Daoy (cell line): ENCODE measurements around the gene FCHO1. TPM values are rescaled to one million over a fixed set of nuclear protein-coding genes. Genes with fewer than 3 reads are reported as not detected.

Experiments used
- DNase-seq: peaks from one replicate; pipeline ENCODE4 v3.0.0-alpha.2; 2015; ENCODE audit warnings: low read depth
- total RNA-seq: library from RNA; depleted of rRNA; stranded (reverse); fragments of >200 nt; shearing (Covaris generic); gene quantifications from 2 replicates; pipeline ENCODE4 v1.2.3, GENCODE V29; 2014

FCHO1 gene
- total RNA-seq, 1 experiment from 2014 or later: 0.91 TPM

GRCh38 chr19:17735410-17735809 is 15.9 kb upstream of the FCHO1 start:
- DNase-seq: no peak

- DNase-seq: no peak
These were observed 13.6 kb upstream of the FCHO1 start for GRCh38 chr19:17737690-17738153.

GRCh38 chr19:17739121-17739875 is 12.0 kb upstream of the FCHO1 start:
- no peak for DNase-seq

DNA sequence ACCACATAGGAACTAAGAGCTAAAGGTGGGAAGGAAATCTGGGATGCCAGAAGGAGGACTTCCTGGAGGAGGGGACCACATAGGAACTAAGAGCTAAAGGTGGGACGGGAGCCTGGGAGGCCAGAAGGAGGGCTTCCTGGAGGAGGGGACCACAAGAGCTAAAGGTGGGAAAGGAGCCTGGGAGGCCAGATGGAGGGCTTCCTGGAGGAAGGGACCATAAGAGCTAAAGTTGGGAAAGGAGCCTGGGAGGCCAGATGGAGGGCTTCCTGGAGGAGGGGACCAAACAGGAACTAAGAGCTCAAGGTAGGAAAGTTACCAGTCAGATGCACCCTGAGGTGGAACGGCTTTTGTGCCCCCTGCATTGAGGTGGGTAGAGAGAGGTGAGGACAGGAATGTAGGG is 9.8 kb upstream of the FCHO1 start:
- no peak for DNase-seq

- peak; percentile 61 for DNase-seq
These were observed 7.2 kb upstream of the FCHO1 start for GRCh38 chr19:17743874-17744580.

- DNase-seq: peak; percentile 97
These were observed 3.8 kb upstream of the FCHO1 start for GRCh38 chr19:17747205-17748098.

- DNase-seq: no peak
These were observed 2.2 kb upstream of the FCHO1 start for GRCh38 chr19:17748884-17749638.

DNA sequence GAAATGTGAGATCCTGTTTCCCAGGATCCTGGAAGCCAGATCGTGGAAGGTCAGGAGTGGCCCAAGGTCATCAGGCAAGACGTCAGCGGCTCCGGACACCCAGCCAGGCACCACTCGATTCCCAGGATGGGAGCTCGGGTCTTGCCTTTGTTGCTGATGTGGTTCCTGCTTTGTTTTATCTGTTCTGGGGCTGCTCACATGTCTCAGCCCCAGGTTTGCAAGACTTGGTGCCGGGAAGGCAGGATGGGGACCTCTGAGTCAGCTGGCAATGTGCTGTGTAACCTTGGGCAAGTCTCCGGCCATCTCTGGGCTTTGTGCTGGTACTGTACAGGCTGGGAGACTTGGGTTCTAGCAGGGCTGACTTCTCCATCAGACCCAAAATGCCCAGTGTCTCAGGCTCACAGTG is 1.4 kb upstream of the FCHO1 start:
- DNase-seq: no peak

- DNase-seq: no peak
These were observed 616 bp downstream of the FCHO1 start for GRCh38 chr19:17751912-17752273.

DNA sequence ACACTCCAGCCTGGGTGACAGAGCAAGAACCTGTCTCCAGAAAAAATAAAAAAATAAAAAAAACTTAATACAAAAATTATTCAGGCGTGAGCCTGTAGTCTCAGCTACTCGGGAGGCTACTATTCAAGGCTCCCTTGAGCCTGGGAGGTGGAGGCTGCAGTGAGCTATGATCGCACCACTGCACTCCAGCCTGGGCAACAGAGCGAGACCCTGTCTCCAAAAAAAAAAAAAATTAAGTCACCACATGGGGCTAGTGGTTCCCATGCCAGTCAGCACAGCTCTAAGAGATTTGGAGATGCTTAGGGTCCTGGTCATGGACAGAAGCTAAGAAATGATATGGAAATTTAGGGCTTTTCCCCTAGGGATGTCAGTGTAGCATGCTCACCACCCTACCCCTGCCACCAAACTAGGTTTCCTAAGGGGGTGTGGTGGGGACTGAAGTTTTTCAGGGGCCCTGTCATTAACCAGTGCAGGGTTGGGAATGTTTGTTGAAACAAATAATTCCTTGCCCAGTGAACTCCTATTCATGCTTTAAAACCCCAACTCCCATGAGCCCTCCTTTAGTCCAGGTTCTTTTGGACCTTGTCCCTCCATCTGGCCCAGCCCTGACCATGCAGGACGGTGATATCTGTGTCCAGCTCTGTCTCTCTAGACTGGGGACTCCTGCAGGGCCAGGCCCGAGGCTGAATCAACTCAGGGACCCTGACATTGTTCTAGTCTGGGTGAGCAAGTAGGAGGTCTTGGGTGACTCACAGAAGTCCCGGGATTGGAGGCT is 1.8 kb downstream of the FCHO1 start:
- DNase-seq: no peak

GRCh38 chr19:17753976-17754375 is 2.7 kb downstream of the FCHO1 start:
- DNase-seq: no peak

- DNase-seq: no peak
These were observed 3.6 kb downstream of the FCHO1 start for GRCh38 chr19:17754634-17755442.

DNA sequence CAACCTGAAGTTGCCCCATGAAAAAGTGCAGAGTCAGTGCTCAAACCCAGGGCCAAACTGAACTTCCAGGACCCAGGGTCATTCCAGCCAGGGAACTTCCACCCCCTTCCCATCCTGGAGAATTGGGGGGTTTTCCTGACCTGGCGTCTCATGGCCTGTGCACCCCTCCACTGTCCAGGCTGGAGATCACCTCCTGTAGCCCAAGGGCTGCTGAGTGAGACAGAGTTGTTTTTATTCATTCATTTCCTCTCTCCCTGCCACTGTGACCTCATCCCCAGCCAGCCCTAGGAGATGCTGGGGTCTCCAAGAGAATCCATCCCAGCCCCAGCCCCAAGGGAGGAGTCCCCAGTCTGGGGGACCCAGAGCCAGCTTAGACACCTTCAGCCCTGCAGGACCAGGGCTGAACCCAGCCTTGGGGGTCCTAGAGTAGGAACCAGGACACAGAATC is 4.2 kb downstream of the FCHO1 start:
- DNase-seq: no peak

GRCh38 chr19:17755977-17756670 is 4.8 kb downstream of the FCHO1 start:
- DNase-seq: peak; percentile 57

GRCh38 chr19:17757125-17757524 is 5.8 kb downstream of the FCHO1 start:
- peak; percentile 86 for DNase-seq

DNA sequence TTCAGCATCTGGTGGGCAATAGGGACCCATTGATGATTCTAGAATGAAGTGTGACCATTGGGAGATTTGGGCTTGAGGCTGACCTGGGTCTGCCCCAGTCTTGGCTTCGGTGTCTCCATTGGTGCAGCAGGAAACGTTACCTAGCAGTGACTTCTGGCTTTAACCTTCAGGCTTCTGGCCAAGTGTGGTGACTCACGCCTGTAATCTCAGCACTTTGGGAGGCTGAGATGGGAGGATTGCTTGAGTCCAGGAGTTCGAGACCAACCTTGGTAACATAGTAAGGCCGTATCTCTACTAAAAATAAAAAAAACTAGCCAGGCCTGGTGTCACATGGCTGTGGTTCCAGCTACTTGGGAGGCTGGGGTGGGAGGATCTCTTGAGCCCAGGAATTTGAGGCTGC is 7.2 kb downstream of the FCHO1 start:
- no peak for DNase-seq

GRCh38 chr19:17761148-17761547 is 9.9 kb downstream of the FCHO1 start:
- DNase-seq: no peak

GRCh38 chr19:17762505-17763229 is 11.4 kb downstream of the FCHO1 start:
- peak; percentile 73 for DNase-seq
